OCI-LY7 (cell line): ENCODE data around the gene TCP11. TPM values are rescaled to one million over a fixed set of nuclear protein-coding genes. Genes with fewer than 3 reads are reported as not detected.
A peak's percentile ranks its signal among the peaks of the same experiment; 100 is the strongest.

ENCODE experiments used
- BruUV-seq: library from RNA; stranded (reverse); fragments of 400-500 nt; replicated peaks from 2 replicates; lab custom pipeline; 2021; lab: Mats Ljungman, UMichigan
- CTCF ChIA-PET: fragments of 300-600 bp; sonication (Branson Sonifier 250); formaldehyde crosslinking; loops from one replicate; lab custom pipeline; 2022; ENCODE audit warnings: antibody characterized with exemption; ENCODE audit not compliant: unreplicated experiment; lab: Charles Lee
- POLR2A ChIA-PET: fragments of 300-600 bp; sonication (Branson Sonifier 250); formaldehyde crosslinking; loops from one replicate; lab custom pipeline; 2022; ENCODE audit warnings: antibody characterized with exemption; lab: Charles Lee
- DNase-seq: peaks from one replicate; pipeline ENCODE4 v3.0.0-alpha.2; 2015; ENCODE audit warnings: low spot score
- H2AFZ ChIP-seq: fragments of 200-600 bp; sonication (generic), shearing (Covaris generic); 2 replicates; pipeline ENCODE4 v1.6.1; 2014; ENCODE audit warnings: mild to moderate bottlenecking, antibody characterized with exemption, low read length, moderate library complexity
- H3K27ac ChIP-seq: fragments of 200-600 bp; sonication (generic); 2 replicates; pipeline ENCODE4 v1.5.1; 2014; ENCODE audit warnings: mixed run types, low read depth, mild to moderate bottlenecking, moderate library complexity, low read length, inconsistent platforms; ENCODE audit not compliant: poor library complexity, severe bottlenecking
- H3K36me3 ChIP-seq: fragments of 200-600 bp; sonication (generic); 2 replicates; pipeline ENCODE4 v1.6.1; 2014; ENCODE audit warnings: mild to moderate bottlenecking, antibody characterized with exemption, low read length, moderate library complexity, mixed read lengths; ENCODE audit not compliant: insufficient read depth
- H3K4me1 ChIP-seq: fragments of 200-600 bp; sonication (generic); 2 replicates; pipeline ENCODE4 v1.5.1; 2014; ENCODE audit warnings: mild to moderate bottlenecking, low read length; ENCODE audit not compliant: insufficient read depth, poor library complexity, severe bottlenecking
- H3K4me2 ChIP-seq: fragments of 200-600 bp; sonication (generic); 2 replicates; pipeline ENCODE4 v1.6.1; 2014; ENCODE audit warnings: mild to moderate bottlenecking, low read length
- H3K4me3 ChIP-seq: fragments of 200-600 bp; sonication (generic); 2 replicates; pipeline ENCODE4 v1.5.1; 2014; ENCODE audit warnings: mild to moderate bottlenecking, low read depth, low read length; ENCODE audit not compliant: poor library complexity, severe bottlenecking
- H3K79me2 ChIP-seq: fragments of 200-600 bp; sonication (generic); 2 replicates; pipeline ENCODE4 v1.6.1; 2016; ENCODE audit warnings: low read depth, mild to moderate bottlenecking, low read length, moderate library complexity, mixed read lengths; ENCODE audit not compliant: insufficient read depth
- H3K9me2 ChIP-seq: fragments of 200-600 bp; sonication (generic); 2 replicates; pipeline ENCODE4 v1.6.1; 2016; ENCODE audit warnings: mild to moderate bottlenecking, low read length, mixed read lengths; ENCODE audit not compliant: insufficient read depth
- H3K9me3 ChIP-seq: fragments of 200-600 bp; sonication (generic); 2 replicates; pipeline ENCODE4 v1.6.1; 2014; ENCODE audit warnings: mild to moderate bottlenecking, mixed run types, low read length, mixed read lengths
- H4K20me1 ChIP-seq: fragments of 200-600 bp; sonication (generic); 2 replicates; pipeline ENCODE4 v1.6.1; 2014; ENCODE audit warnings: mild to moderate bottlenecking, antibody characterized with exemption, low read length, moderate library complexity, mixed read lengths; ENCODE audit not compliant: insufficient read depth
- EZH2phosphoT487 ChIP-seq: fragments of 200-600 bp; sonication (generic); IDR thresholded peaks from 2 replicates; pipeline ENCODE4 v1.6.1; 2018; ENCODE audit warnings: low read depth, borderline replicate concordance, mild to moderate bottlenecking, mixed run types, antibody characterized with exemption, low read length, moderate library complexity, mixed read lengths
- intact Hi-C: fragments of 100-400 bp; cut with micrococcal nuclease; formaldehyde crosslinking; loops from one replicate; pipeline ENCODE4 v1.10.0; 2022; ENCODE audit not compliant: unreplicated experiment
- total RNA-seq, 2 experiments: library from RNA; depleted of rRNA in 1 of 2; stranded (reverse); fragments of >200 nt in 1 of 2; shearing (Covaris generic) in 1 of 2; gene quantifications; 2 replicates each; pipeline ENCODE4 v1.2.3, GENCODE V29; 2014 to 2022
- TF ChIP-seq, protein P1 (sequence below): fragments of 200-600 bp; sonication (generic); conservative IDR thresholded peaks from 2 replicates; pipeline ENCODE4 v1.5.1; 2014; ENCODE audit warnings: mild to moderate bottlenecking, antibody characterized with exemption, low read length, moderate library complexity, mixed read lengths

Gene TCP11
- total RNA-seq, 2 experiments from 2014 or later = not detected

DNA sequence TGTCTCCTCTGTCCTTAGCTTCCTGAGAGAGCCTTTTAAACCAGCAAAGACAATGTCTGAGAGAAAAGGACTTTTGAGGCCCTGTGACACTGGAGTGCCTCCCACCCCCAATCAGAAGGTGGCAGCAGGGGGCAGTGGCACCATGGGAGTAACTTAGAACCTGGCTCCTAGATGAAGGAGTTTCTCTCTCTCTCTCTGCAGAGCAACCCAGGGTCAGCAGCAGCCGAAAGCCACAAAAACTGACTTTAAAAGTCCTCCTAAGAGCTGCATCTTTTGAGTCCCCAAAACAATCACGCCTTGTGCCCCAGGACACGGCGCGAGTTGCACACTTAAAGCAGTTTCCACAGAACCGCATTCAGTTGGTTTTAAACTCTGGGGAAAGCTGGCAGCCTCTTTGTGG lies 5.3 kb upstream of the TCP11 start:
- Histone ChIP-seq H3K9me2 (no peaks in the 10 kb centered on the region), H2AFZ (no peak overlapping the region), H4K20me1 (no peaks in the 10 kb centered on the region), H3K36me3 (no peaks in the 10 kb centered on the region), H3K4me3 (no peak overlapping the region), H3K79me2 (no peaks in the 10 kb centered on the region), H3K9me3 (no peaks in the 10 kb centered on the region), H3K4me2 (no peak overlapping the region), H3K27ac (no peak overlapping the region), H3K4me1 (no peaks in the 10 kb centered on the region)
- ChIA-PET POLR2A (interaction anchor here (1.2 kb wide), 1 partner anchor 10 kb away, joined by 3 read pairs; no protein-coding TSS in a partner anchor), CTCF (interaction anchor here (0.7 kb wide), 1 partner anchor 94 kb away, joined by 3 read pairs; no protein-coding TSS in a partner anchor)
- intact Hi-C loops = loop anchor here (1.0 kb wide), 2 partner anchors 59 to 95 kb away; no protein-coding TSS in a partner anchor
- TF ChIP-seq, protein P1, sequence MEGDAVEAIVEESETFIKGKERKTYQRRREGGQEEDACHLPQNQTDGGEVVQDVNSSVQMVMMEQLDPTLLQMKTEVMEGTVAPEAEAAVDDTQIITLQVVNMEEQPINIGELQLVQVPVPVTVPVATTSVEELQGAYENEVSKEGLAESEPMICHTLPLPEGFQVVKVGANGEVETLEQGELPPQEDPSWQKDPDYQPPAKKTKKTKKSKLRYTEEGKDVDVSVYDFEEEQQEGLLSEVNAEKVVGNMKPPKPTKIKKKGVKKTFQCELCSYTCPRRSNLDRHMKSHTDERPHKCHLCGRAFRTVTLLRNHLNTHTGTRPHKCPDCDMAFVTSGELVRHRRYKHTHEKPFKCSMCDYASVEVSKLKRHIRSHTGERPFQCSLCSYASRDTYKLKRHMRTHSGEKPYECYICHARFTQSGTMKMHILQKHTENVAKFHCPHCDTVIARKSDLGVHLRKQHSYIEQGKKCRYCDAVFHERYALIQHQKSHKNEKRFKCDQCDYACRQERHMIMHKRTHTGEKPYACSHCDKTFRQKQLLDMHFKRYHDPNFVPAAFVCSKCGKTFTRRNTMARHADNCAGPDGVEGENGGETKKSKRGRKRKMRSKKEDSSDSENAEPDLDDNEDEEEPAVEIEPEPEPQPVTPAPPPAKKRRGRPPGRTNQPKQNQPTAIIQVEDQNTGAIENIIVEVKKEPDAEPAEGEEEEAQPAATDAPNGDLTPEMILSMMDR = peak; percentile 77
- no peak for TF ChIP-seq EZH2phosphoT487
- DNase-seq = peak; percentile 37
- no TSS peak for BruUV-seq

DNA sequence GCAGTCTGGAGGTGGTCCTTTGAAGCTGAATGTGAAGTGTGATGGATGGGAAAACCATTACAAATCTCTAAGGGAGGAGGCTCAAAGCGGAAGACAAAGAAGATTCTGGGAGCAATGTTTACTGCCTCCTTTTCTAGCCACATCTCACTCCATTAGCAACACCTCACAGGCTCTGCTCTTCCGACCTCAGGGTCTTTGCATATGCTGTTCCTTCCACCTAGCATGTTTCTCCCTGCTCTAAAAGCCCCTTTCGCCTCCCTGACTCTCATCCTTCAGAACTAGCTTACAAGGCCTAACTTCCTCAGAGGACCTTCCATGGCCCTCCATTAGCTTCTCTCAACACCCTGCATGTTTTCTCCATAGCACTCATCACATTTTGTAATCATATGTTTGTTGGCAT lies 4.6 kb upstream of the TCP11 start:
- ChIA-PET CTCF (interaction anchor here (0.5 kb wide), 1 partner anchor 26 kb away, joined by 3 read pairs; no protein-coding TSS in a partner anchor), POLR2A (interaction anchor here (0.7 to 1.2 kb wide), 2 partner anchors 9 to 289 kb away, joined by 3 read pairs; no protein-coding TSS in a partner anchor)
- intact Hi-C loops = loop anchor here (1.0 kb wide), 2 partner anchors 60 to 96 kb away; no protein-coding TSS in a partner anchor
- no peaks in the 10 kb centered on the region for H3K79me2 ChIP-seq
- no peaks in the 10 kb centered on the region for H4K20me1 ChIP-seq
- no peak overlapping the region for H3K4me2 ChIP-seq
- peaks cover 1% of the 10 kb centered on the region for H3K4me1 ChIP-seq
- no peak for DNase-seq
- no peaks in the 10 kb centered on the region for H3K9me3 ChIP-seq
- no peak overlapping the region for H3K4me3 ChIP-seq
- no peak overlapping the region for H2AFZ ChIP-seq
- H3K9me2 ChIP-seq = no peaks in the 10 kb centered on the region
- TF ChIP-seq, protein P1 = no peak
- TF ChIP-seq EZH2phosphoT487 = no peak
- no peaks in the 10 kb centered on the region for H3K36me3 ChIP-seq
- no peak overlapping the region for H3K27ac ChIP-seq
- BruUV-seq = no TSS peak
